Measurements from ENCODE around the gene PPP4R4. TPM values are rescaled to one million over a fixed set of nuclear protein-coding genes. Genes with fewer than 3 reads are reported as not detected.

PPP4R4 gene
- total and polyA plus RNA-seq, 2 of the 4 experiments (the other 2 are of a cell fraction): 0.17 to 0.36 TPM

DNA sequence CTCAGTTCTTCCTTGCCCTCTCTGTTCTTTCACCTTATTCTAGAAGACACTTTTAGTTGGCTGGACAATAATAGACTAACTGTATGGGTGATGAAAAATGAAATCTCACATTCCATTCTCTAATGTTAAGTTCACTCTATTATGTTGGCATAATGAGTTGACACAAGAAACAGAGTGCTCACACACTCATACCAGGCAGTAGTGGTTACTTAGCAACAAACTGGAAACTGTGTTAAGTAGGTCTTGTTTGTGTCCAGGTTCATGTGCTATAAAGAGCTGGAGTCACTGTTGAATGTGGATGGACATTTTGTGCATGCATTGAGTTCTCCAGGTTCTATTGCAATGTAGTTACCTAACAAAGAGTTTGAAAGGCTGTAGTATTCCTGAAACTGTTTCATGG lies 16.9 kb upstream of the PPP4R4 start:
- no peaks in the 10 kb centered on the region for H3K4me1 ChIP-seq (ENCODE audit: control insufficient read depth, insufficient read depth, low read length)
- H3K4me2 ChIP-seq (ENCODE audit: low read depth, low read length): no peak overlapping the region
- ChIA-PET CTCF (no interaction called here), POLR2A (ENCODE audit: unreplicated experiment) (no interaction called here)
- no peaks in the 10 kb centered on the region for H3K79me1 ChIP-seq (ENCODE audit: low read depth in 1 of 2, low read length in 2 of 2)
- peaks cover 14% of the 10 kb centered on the region for H3K27me3 ChIP-seq (ENCODE audit: control insufficient read depth, insufficient read depth, low read length)
- no peak overlapping the region for H2AK5ac ChIP-seq (ENCODE audit: low read depth, low read length)
- H4K91ac ChIP-seq (ENCODE audit: insufficient read depth, low read depth, low read length): no peak overlapping the region
- H3K23ac ChIP-seq (ENCODE audit: low read depth, low read length): no peak overlapping the region
- H3K36me3 ChIP-seq (ENCODE audit: control insufficient read depth, insufficient read depth, low read length): no peaks in the 10 kb centered on the region
- H2AK9ac ChIP-seq (replicated peaks; ENCODE audit: low read depth, low read length, poor library complexity): no peak overlapping the region
- DNase-seq: no peak
- no peak for ATAC-seq (ENCODE audit: low read depth)
- H4K5ac ChIP-seq (ENCODE audit: low read depth, low read length): no peak overlapping the region
- no peak overlapping the region for H3K27ac ChIP-seq (ENCODE audit: insufficient read depth, low read length)
- no peak overlapping the region for H3K56ac ChIP-seq (ENCODE audit: extremely low read depth, insufficient read depth, low read length)
- no peak overlapping the region for H3K4ac ChIP-seq (ENCODE audit: low read depth, low read length)
- H2BK120ac ChIP-seq (ENCODE audit: low read depth, low read length): no peak overlapping the region
- BruUV-seq (replicated peaks): no TSS peak
- no peak overlapping the region for H2BK15ac ChIP-seq (ENCODE audit: low read depth, low read length)
- TF ChIP-seq, protein P1, sequence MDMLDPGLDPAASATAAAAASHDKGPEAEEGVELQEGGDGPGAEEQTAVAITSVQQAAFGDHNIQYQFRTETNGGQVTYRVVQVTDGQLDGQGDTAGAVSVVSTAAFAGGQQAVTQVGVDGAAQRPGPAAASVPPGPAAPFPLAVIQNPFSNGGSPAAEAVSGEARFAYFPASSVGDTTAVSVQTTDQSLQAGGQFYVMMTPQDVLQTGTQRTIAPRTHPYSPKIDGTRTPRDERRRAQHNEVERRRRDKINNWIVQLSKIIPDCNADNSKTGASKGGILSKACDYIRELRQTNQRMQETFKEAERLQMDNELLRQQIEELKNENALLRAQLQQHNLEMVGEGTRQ (IDR thresholded peaks at IDR 0.05; ENCODE audit: low read depth, low read length): no peak
- TF ChIP-seq RAD21 (IDR thresholded peaks at IDR 0.05; ENCODE audit: low read length) (no peak), RCOR1 (IDR thresholded peaks at IDR 0.05; ENCODE audit: insufficient replicate concordance, low read length) (no peak), BHLHE40 (IDR thresholded peaks at IDR 0.05; ENCODE audit: low read depth, low read length) (no peak), MAFK (IDR thresholded peaks at IDR 0.05; ENCODE audit: low read depth, low read length) (no peak), CHD1 (IDR thresholded peaks at IDR 0.05; ENCODE audit: low read depth, low read length) (no peak), POLR2A (IDR thresholded peaks at IDR 0.05; ENCODE audit: low read depth, low read length) (no peak), SMC3 (IDR thresholded peaks at IDR 0.05; ENCODE audit: low read depth, low read length) (no peak), MXI1 (IDR thresholded peaks at IDR 0.05; ENCODE audit: borderline replicate concordance, low read depth, low read length) (no peak), NFE2L2 (IDR thresholded peaks at IDR 0.05; ENCODE audit: low read depth, low read length) (no peak)
- TF ChIP-seq, protein P2, sequence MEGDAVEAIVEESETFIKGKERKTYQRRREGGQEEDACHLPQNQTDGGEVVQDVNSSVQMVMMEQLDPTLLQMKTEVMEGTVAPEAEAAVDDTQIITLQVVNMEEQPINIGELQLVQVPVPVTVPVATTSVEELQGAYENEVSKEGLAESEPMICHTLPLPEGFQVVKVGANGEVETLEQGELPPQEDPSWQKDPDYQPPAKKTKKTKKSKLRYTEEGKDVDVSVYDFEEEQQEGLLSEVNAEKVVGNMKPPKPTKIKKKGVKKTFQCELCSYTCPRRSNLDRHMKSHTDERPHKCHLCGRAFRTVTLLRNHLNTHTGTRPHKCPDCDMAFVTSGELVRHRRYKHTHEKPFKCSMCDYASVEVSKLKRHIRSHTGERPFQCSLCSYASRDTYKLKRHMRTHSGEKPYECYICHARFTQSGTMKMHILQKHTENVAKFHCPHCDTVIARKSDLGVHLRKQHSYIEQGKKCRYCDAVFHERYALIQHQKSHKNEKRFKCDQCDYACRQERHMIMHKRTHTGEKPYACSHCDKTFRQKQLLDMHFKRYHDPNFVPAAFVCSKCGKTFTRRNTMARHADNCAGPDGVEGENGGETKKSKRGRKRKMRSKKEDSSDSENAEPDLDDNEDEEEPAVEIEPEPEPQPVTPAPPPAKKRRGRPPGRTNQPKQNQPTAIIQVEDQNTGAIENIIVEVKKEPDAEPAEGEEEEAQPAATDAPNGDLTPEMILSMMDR (conservative IDR thresholded peaks at IDR 0.05; ENCODE audit: low read depth, low read length): no peak
- H3K9ac ChIP-seq (ENCODE audit: low read depth, low read length): no peak overlapping the region
- no peak overlapping the region for H2AFZ ChIP-seq (replicated peaks; ENCODE audit: low read length, poor library complexity)
- dilution Hi-C loops (cut with HindIII; ENCODE audit: low sequenced_read_pairs, unreplicated experiment): no loop called here
- in situ Hi-C loops (cut with MboI; ENCODE audit: low sequenced_read_pairs): no loop called here
- no peaks in the 10 kb centered on the region for H4K20me1 ChIP-seq (ENCODE audit: insufficient read depth, low read length)
- H3K9me1 ChIP-seq (ENCODE audit: insufficient read depth, low read length): no peaks in the 10 kb centered on the region
- no peak overlapping the region for H4K8ac ChIP-seq (ENCODE audit: low read depth in 2 of 2, low read length in 2 of 2)
- H3K14ac ChIP-seq (replicated peaks; ENCODE audit: low read depth, low read length): no peak overlapping the region
- no peak overlapping the region for H3K4me3 ChIP-seq (ENCODE audit: insufficient read depth, low read depth, low read length)
- intact Hi-C loops (cut with micrococcal nuclease): no loop called here
- H3K18ac ChIP-seq (ENCODE audit: low read depth, low read length): no peak overlapping the region
- no peaks in the 10 kb centered on the region for H3K9me3 ChIP-seq (ENCODE audit: control insufficient read depth, insufficient read depth, low read length)
- no peak overlapping the region for H2BK5ac ChIP-seq (ENCODE audit: low read depth, low read length, poor library complexity, severe bottlenecking)
- H2BK20ac ChIP-seq (ENCODE audit: low read depth, low read length): no peak overlapping the region

Measured in IMR-90 (cell line).